Measurements from ENCODE around the gene MUC5B.
"Not testable (repeated sequence)": the region's sequence is repeated elsewhere in the genome, so short reads cannot be mapped to it uniquely, and the experiment has no call there.

MUC5B gene

DNA sequence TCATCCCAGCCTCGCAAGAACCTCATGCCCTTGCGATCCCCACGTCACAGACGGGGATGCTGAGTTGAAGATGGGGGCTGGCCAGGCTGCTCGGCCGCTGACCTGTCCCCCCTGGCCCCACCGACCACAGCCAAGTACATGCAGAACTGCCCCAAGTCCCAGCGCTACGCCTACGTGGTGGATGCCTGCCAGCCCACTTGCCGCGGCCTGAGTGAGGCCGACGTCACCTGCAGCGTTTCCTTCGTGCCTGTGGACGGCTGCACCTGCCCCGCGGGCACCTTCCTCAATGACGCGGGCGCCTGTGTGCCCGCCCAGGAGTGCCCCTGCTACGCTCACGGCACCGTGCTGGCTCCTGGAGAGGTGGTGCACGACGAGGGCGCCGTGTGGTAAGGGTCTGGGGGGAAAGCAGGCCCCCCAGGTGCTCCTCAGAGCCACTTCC, 10.0 kb downstream of the MUC5B start:
- no peak for DNase-seq (ENCODE audit: low read depth)

DNA sequence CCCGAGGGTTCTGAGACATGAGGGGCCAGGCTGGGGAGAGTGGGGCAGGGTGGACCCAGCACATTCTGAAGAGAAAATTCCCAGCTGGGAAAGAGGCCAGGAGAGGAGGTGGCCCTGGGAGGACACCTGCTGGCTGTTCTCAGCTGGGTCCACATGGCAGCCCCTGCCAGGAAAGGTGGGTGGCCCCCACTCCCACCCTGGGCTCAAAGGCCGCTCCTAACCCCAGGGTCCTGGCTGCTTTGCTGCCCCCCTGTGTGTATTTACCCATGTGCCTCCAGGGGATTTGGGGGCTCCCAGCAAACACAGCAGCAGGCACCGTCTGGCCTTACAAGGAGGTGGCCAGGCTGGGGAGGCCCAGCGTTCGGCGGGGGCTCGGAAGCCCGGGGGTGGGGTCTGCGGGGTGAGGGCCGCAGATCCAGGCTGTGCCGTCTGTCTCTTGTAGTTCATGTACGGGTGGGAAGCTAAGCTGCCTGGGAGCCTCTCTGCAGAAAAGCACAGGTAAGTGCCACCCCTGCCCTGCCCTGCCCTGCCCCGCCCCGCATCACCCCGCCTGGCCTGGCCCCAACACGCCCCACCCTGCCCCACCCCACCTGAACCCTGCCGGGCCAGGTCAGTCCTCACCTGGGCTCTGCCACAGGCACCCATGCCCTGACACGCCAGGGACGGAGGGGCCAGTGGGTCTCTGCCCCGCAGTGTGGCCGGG, 10.6 kb downstream of the MUC5B start:
- no peak for DNase-seq (ENCODE audit: low read depth)

DNA sequence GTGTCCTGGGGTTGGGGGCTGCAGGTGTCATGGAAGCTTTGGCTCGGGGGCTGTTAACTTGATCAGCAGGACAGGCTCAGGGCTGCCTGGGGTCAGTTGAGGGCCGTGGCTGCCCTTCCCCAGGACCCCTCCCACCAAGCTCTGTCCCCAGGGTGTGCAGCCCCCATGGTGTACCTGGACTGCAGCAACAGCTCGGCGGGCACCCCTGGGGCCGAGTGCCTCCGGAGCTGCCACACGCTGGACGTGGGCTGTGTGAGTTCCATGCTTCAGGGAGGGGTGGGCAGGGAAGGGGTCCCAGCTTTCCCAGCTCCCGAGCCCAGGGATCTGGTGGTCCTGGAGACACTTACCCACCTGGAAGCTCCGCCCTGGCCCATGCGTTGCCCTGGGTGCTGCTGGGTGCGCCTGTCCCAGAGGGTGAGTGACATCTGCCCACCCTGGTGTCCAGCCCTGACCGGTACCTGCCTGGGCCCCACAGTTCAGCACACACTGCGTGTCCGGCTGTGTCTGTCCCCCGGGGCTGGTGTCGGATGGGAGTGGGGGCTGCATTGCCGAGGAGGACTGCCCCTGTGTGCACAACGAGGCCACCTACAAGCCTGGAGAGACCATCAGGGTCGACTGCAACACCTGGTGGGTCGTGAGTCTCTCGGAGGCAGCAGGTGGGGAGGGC, 11.3 kb downstream of the MUC5B start:
- DNase-seq (ENCODE audit: low read depth), result no peak

- no peak for DNase-seq (ENCODE audit: low read depth)
These were observed 12.0 kb downstream of the MUC5B start for GRCh38 chr11:1234771-1235305.

DNA sequence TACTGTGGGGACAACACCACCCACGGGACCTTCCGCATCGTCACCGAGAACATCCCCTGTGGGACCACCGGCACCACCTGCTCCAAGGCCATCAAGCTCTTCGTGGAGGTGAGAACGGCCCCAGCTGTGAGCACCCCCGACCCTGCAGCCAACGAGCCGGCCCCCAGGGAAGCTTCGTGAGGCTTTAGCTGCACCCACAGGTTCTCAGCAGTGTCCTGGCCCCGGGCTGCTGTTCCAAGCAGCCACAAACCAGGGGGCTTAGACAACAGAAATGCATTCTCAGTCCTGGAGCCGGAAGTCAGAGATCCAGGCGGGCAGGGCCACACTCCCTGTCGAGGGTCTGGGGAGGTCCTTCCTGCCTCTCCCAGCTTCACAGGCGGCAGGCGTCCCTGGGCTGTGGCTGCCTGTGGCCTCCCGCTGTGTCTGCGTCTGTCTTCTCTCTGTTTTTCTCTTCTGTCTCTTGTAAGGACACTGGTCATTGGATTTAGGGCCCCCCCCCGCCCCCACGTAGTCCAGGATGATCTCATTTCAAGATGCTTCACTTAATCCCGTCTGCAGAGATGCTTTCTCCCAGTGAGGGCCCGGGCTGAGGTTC, 12.5 kb downstream of the MUC5B start:
- no peak for DNase-seq (ENCODE audit: low read depth)

DNA sequence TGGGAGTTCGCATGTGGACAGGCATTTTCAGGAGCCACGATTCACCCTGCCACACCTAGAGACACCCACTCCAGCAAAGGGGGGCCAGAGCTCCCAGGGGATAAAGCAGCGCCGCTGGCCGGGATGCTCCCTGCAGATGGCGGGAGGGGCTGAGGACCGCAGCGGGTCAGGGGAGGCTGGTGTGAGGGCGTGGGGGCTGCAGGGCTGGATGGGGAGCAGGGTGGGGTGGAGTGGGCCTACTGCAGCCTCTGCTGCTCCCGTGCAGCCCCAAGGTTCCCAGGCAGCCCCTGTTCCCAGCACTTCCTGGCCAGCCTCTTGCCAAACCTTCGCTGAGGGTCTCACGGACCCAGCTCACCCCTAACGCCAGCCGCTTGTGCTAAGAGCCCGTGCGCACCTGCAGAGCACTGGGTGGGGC, 13.0 kb downstream of the MUC5B start:
- DNase-seq (ENCODE audit: low read depth), result no peak

- no peak for DNase-seq (ENCODE audit: low read depth)
These were observed 13.7 kb downstream of the MUC5B start for GRCh38 chr11:1236316-1237127.

- no peak for DNase-seq (ENCODE audit: low read depth)
These were observed 14.3 kb downstream of the MUC5B start for GRCh38 chr11:1237128-1237580.

GRCh38 chr11:1237851-1238250, 15.0 kb downstream of the MUC5B start:
- no peak for DNase-seq (ENCODE audit: low read depth)

- DNase-seq (ENCODE audit: low read depth), result no peak
These were observed 16.1 kb downstream of the MUC5B start for GRCh38 chr11:1238767-1239595.

DNA sequence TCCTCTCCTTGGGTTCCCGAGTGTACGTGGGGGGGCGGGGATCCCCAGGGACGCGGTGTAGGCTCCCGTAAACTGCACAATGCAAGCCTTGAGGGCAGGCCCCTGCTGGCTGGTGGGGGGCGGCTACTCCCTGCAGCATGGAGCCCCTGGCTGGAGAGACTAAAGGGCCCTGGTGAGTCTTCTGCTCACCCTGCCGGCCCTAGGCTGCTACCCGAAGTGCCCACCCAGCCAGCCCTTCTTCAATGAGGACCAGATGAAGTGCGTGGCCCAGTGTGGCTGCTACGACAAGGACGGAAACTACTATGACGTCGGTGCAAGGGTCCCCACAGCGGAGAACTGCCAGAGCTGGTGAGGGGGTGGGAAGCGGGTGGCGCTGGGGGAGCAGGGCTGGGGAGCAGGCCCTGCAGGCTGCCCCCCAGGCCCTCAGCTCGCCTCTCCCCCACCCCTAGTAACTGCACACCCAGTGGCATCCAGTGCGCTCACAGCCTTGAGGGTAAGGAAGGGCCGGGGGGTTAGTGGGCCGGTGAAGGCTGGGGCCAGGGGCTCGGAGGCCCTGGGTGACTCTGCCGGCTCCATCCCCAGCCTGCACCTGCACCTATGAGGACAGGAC, 16.8 kb downstream of the MUC5B start:
- no peak for DNase-seq (ENCODE audit: low read depth)

- no peak for DNase-seq (ENCODE audit: low read depth)
These were observed 17.9 kb downstream of the MUC5B start for GRCh38 chr11:1240771-1241170.

GRCh38 chr11:1241706-1242105, 18.8 kb downstream of the MUC5B start:
- DNase-seq (ENCODE audit: low read depth), result no peak

DNA sequence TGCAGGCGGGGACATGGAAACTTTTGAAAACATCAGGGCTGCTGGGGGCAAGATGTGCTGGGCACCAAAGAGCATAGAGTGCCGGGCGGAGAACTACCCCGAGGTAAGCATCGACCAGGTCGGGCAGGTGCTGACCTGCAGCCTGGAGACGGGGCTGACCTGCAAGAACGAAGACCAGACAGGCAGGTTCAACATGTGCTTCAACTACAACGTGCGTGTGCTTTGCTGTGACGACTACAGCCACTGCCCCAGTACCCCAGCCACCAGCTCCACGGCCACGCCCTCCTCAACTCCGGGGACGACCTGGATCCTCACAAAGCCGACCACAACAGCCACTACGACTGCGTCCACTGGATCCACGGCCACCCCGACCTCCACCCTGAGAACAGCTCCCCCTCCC, 19.4 kb downstream of the MUC5B start:
- no peak for DNase-seq (ENCODE audit: low read depth)

DNA sequence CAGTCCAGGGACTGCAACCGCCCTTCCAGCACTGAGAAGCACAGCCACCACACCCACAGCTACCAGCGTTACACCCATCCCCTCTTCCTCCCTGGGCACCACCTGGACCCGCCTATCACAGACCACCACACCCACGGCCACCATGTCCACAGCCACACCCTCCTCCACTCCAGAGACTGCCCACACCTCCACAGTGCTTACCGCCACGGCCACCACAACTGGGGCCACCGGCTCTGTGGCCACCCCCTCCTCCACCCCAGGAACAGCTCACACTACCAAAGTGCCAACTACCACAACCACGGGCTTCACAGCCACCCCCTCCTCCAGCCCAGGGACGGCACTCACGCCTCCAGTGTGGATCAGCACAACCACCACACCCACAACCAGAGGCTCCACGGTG, 19.9 kb downstream of the MUC5B start:
- not testable (repeated sequence) for DNase-seq (ENCODE audit: low read depth)

GRCh38 chr11:1243521-1243920, 20.7 kb downstream of the MUC5B start:
- DNase-seq (ENCODE audit: low read depth), result not testable (repeated sequence)

GRCh38 chr11:1244557-1244956, 21.7 kb downstream of the MUC5B start:
- not testable (repeated sequence) for DNase-seq (ENCODE audit: low read depth)

- not testable (repeated sequence) for DNase-seq (ENCODE audit: low read depth)
These were observed 22.9 kb downstream of the MUC5B start for GRCh38 chr11:1245717-1246116.

DNA sequence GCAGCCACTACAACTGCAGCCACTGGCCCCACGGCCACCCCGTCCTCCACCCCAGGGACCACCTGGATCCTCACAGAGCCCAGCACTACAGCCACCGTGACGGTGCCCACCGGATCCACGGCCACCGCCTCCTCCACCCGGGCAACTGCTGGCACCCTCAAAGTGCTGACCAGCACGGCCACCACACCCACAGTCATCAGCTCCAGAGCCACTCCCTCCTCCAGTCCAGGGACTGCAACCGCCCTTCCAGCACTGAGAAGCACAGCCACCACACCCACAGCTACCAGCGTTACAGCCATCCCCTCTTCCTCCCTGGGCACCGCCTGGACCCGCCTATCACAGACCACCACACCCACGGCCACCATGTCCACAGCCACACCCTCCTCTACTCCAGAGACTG, 23.4 kb downstream of the MUC5B start:
- not testable (repeated sequence) for DNase-seq (ENCODE audit: low read depth)

GRCh38 chr11:1247026-1247425, 24.2 kb downstream of the MUC5B start:
- DNase-seq (ENCODE audit: low read depth), result not testable (repeated sequence)

GRCh38 chr11:1248951-1249350, 26.1 kb downstream of the MUC5B start:
- DNase-seq (ENCODE audit: low read depth), result not testable (repeated sequence)

Data from activated T-cell treated with anti-CD3 and anti-CD28 coated beads for 24 hours (primary cell).